NCI-H748 (cell line): ENCODE data around the gene STAC3.

Experiments
- DNase-seq: peaks from one replicate; lab custom pipeline; 2025; ENCODE audit not compliant: unreplicated experiment; lab: John Stamatoyannopoulos, UW

STAC3 gene

GRCh38 chr12:57212701-57213057, 38.3 kb downstream of the STAC3 start:
- no peak for DNase-seq

- DNase-seq: no peak
Observed at GRCh38 chr12:57211791-57212700, 38.9 kb downstream of the STAC3 start.

- DNase-seq: no peak
Observed at GRCh38 chr12:57210926-57211692, 39.9 kb downstream of the STAC3 start.

GRCh38 chr12:57210461-57210860, 40.5 kb downstream of the STAC3 start:
- no peak for DNase-seq

- DNase-seq: no peak
Observed at GRCh38 chr12:57209916-57210315, 41.1 kb downstream of the STAC3 start.

GRCh38 chr12:57208631-57209282, 42.2 kb downstream of the STAC3 start:
- no peak for DNase-seq

GRCh38 chr12:57207731-57208630, 43.0 kb downstream of the STAC3 start:
- no peak for DNase-seq

GRCh38 chr12:57205931-57206330, 45.1 kb downstream of the STAC3 start:
- DNase-seq: no peak

GRCh38 chr12:57205186-57205585, 45.8 kb downstream of the STAC3 start:
- DNase-seq: no peak

GRCh38 chr12:57204454-57204853, 46.5 kb downstream of the STAC3 start:
- DNase-seq: no peak

GRCh38 chr12:57203791-57204190, 47.2 kb downstream of the STAC3 start:
- no peak for DNase-seq

GRCh38 chr12:57203201-57203600, 47.8 kb downstream of the STAC3 start:
- no peak for DNase-seq

GRCh38 chr12:57202321-57202720, 48.7 kb downstream of the STAC3 start:
- no peak for DNase-seq

- DNase-seq: no peak
Observed at GRCh38 chr12:57201631-57202030, 49.4 kb downstream of the STAC3 start.

- no peak for DNase-seq
Observed at GRCh38 chr12:57201219-57201618, 49.8 kb downstream of the STAC3 start.

- no peak for DNase-seq
Observed at GRCh38 chr12:57200497-57200896, 50.5 kb downstream of the STAC3 start.

- no peak for DNase-seq
Observed at GRCh38 chr12:57199191-57199590, 51.8 kb downstream of the STAC3 start.

GRCh38 chr12:57198329-57198728, 52.7 kb downstream of the STAC3 start:
- DNase-seq: no peak

- no peak for DNase-seq
Observed at GRCh38 chr12:57196956-57197355, 54.0 kb downstream of the STAC3 start.

- no peak for DNase-seq
Observed at GRCh38 chr12:57196439-57196838, 54.5 kb downstream of the STAC3 start.
